T-helper 2 cell treated with Interferon-gamma antibody and Interleukin-4, amounts not matched to agents 100 ng/mL and 5 ng/mL, for 36 hours (primary cell): Measurements from ENCODE around the gene PIM3. TPM values are rescaled to one million over a fixed set of nuclear protein-coding genes. Genes with fewer than 3 reads are reported as not detected.
"Not testable (repeated sequence)": the region's sequence is repeated elsewhere in the genome, so short reads cannot be mapped to it uniquely, and the experiment has no call there.

Experiments used
- intact Hi-C: fragments of 100-400 bp; cut with micrococcal nuclease; formaldehyde crosslinking; loops from one replicate; pipeline ENCODE4 v1.15.1; 2023
- total RNA-seq: library from RNA; stranded (reverse); gene quantifications from 2 replicates; pipeline ENCODE4 v1.2.3, GENCODE V29; 2022

Gene PIM3
- total RNA-seq, 1 donor from 2014 or later: 52.8 TPM

GRCh38 chr22:49977578-49977977 lies 17.0 kb downstream of the PIM3 start:
- intact Hi-C loops: loop anchor here (5.0 kb wide), 1 partner anchor 50 kb away; no protein-coding TSS in a partner anchor

- intact Hi-C loops: loop anchor here (5.0 kb wide), 1 partner anchor 48 kb away; no protein-coding TSS in a partner anchor
Measured at GRCh38 chr22:49979587-49980264, 19.2 kb downstream of the PIM3 start.

GRCh38 chr22:49981799-49982198 lies 21.2 kb downstream of the PIM3 start:
- intact Hi-C loops: not testable (repeated sequence)

GRCh38 chr22:49983148-49984042 lies 22.8 kb downstream of the PIM3 start:
- intact Hi-C loops: no loop called here

- intact Hi-C loops: no loop called here
Measured at GRCh38 chr22:49986325-49986724, 25.8 kb downstream of the PIM3 start.

- intact Hi-C loops: not testable (repeated sequence)
Measured at GRCh38 chr22:49989826-49990225, 29.3 kb downstream of the PIM3 start.

GRCh38 chr22:49991167-49991566 lies 30.6 kb downstream of the PIM3 start:
- intact Hi-C loops: no loop called here

GRCh38 chr22:49991907-49992533 lies 31.4 kb downstream of the PIM3 start:
- intact Hi-C loops: loop anchor here (2.0 kb wide), 1 partner anchor 61 kb away; no protein-coding TSS in a partner anchor

GRCh38 chr22:49992921-49993648 lies 32.5 kb downstream of the PIM3 start:
- intact Hi-C loops: loop anchor here (2.0 kb wide), 1 partner anchor 62 kb away; no protein-coding TSS in a partner anchor

GRCh38 chr22:49993649-49994360 lies 33.2 kb downstream of the PIM3 start:
- intact Hi-C loops: loop anchor here (2.0 kb wide), 1 partner anchor 63 kb away; no protein-coding TSS in a partner anchor

GRCh38 chr22:49994361-49995040 lies 33.9 kb downstream of the PIM3 start:
- intact Hi-C loops: no loop called here

GRCh38 chr22:49995041-49995360 lies 34.4 kb downstream of the PIM3 start:
- intact Hi-C loops: no loop called here

- intact Hi-C loops: no loop called here
Measured at GRCh38 chr22:49995361-49996118, 35.0 kb downstream of the PIM3 start.

GRCh38 chr22:49996119-49996517 lies 35.5 kb downstream of the PIM3 start:
- intact Hi-C loops: no loop called here

- intact Hi-C loops: no loop called here
Measured at GRCh38 chr22:49996518-49997250, 36.1 kb downstream of the PIM3 start.

- intact Hi-C loops: no loop called here
Measured at GRCh38 chr22:49997251-49997599, 36.7 kb downstream of the PIM3 start.

GRCh38 chr22:49997932-49998717 lies 37.6 kb downstream of the PIM3 start:
- intact Hi-C loops: no loop called here

- intact Hi-C loops: no loop called here
Measured at GRCh38 chr22:49998718-49999062, 38.1 kb downstream of the PIM3 start.
